ENCODE results near the gene LAMP2. TPM values are rescaled to one million over a fixed set of nuclear protein-coding genes. Genes with fewer than 3 reads are reported as not detected.
A peak's percentile ranks its signal among the peaks of the same experiment; 100 is the strongest.

The LAMP2 gene
- total and polyA plus RNA-seq, 9 of the 15 experiments (the other 6 are each of a cell fraction or from before 2014, with no cell fraction given), result 22.3 to 77.7 (median 48.6) TPM

DNA sequence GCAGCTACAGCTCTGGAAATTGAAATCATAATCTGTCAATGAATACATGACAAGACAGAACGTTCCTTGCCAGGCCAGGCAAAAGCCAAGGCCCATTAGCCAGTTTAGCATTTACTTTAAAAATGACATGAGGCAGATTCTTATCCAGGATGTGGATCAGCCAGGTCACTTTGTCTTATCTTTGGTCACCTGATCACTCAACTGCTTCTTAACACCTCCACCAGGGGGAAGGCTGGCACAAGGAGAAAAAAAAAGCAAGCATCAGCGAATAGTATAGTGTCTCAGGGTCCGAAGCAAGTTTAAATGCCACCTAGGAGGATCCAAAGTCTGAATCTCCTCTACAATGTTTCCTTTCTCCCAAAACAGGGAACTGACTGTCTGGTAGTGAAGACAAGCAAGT is 88.4 kb downstream of the LAMP2 start (continued):
- TF ChIP-seq CCAR2 (IDR thresholded peaks at IDR 0.05; ENCODE audit: low read depth, low read length), result no peak
- TF ChIP-seq SMC3 (conservative IDR thresholded peaks at IDR 0.05; ENCODE audit: insufficient read depth, low read depth, low read length), result 0 out of 2 replicates have a peak, but pooled peaks have one; percentile 16
- no peak for TF ChIP-seq STAT5B (CRISPR knock-in tag; IDR thresholded peaks at IDR 0.05)
- TF ChIP-seq MAX (CRISPR knock-in tag; IDR thresholded peaks at IDR 0.05), result no peak
- TF ChIP-seq TAL1 (IDR thresholded peaks at IDR 0.05), result no peak
- TF ChIP-seq BCL6 (CRISPR knock-in tag; IDR thresholded peaks at IDR 0.05), result no peak
- TF ChIP-seq ZNF766 (CRISPR knock-in tag; conservative IDR thresholded peaks at IDR 0.05), result no peak
- TF ChIP-seq TAF7 (tag; IDR thresholded peaks at IDR 0.05), result no peak

GRCh38 chrX:120379937-120380681 is 89.0 kb downstream of the LAMP2 start:
- DNase-seq (ENCODE audit: extremely low read depth in 1 of 4, low spot score in 3 of 4) (no peak), ATAC-seq (no peak), FAIRE-seq (no peak)
- Histone ChIP-seq H3K27ac (ENCODE audit: extremely low read depth, low read depth, low read length) (no peak overlapping the region), H3K9me1 (ENCODE audit: control insufficient read depth, insufficient read depth, low read length) (no peaks in the 10 kb centered on the region), H3K79me2 (ENCODE audit: control insufficient read depth, insufficient read depth, low read length) (no peaks in the 10 kb centered on the region), H3K9ac (ENCODE audit: insufficient read depth in 1 of 2, low read depth in 2 of 2, low read length in 2 of 2) (no peak overlapping the region), H3K4me3 (no peak overlapping the region), H3K36me3 (ENCODE audit: control insufficient read depth, insufficient read depth, low read length) (no peaks in the 10 kb centered on the region), H3K4me2 (ENCODE audit: insufficient read depth, low read length) (no peak overlapping the region), H3K4me1 (replicated peaks in 1 of 2; ENCODE audit: control insufficient read depth in 2 of 2, insufficient read depth in 2 of 2, low read length in 2 of 2) (no peaks in the 10 kb centered on the region), H3K9me3 (replicated peaks; ENCODE audit: control insufficient read depth, insufficient read depth, low read depth, low read length) (no peaks in the 10 kb centered on the region), H4K20me1 (replicated peaks; ENCODE audit: control insufficient read depth, insufficient read depth, low read length) (no peaks in the 10 kb centered on the region), H2AFZ (ENCODE audit: low read depth, low read length) (no peak overlapping the region), H3K27me3 (ENCODE audit: control insufficient read depth in 2 of 2, insufficient read depth in 2 of 2, low read length in 2 of 2) (peaks cover 0 to 7% of the 10 kb centered on the region in 2 experiments; a peak in 1 of 5 replicates)
- CTCF ChIA-PET (ENCODE audit: low intra/inter-chr PET ratio), result interaction anchor here (0.8 to 1.2 kb wide), 2 partner anchors 9 to 95 kb away, joined by 3 to 5 read pairs; no protein-coding TSS in a partner anchor
- in situ Hi-C loops (cut with MboI), result no loop called here
- 9% methylated on average over 6 of the region's 6 CpGs for whole genome bisulfite sequencing (ENCODE audit: insufficient coverage, low coverage, missing lambda C conversion rate)
- intact Hi-C loops (cut with micrococcal nuclease), result loop anchor here (5.0 kb wide), 1 partner anchor 97 kb away; no protein-coding TSS in a partner anchor
- no TSS peak for BruUV-seq (replicated peaks)
- POLR2A ChIA-PET, result interaction anchor here (0.7 kb wide), 1 partner anchor 89 kb away, joined by 3 read pairs; the partner anchor contains the start of gene LAMP2
- no peak for TF ChIP-seq THRAP3 (IDR thresholded peaks at IDR 0.05; ENCODE audit: borderline replicate concordance)
- no peak for TF ChIP-seq SREBF1 (IDR thresholded peaks at IDR 0.05; ENCODE audit: borderline replicate concordance, low read depth, low read length)
- TF ChIP-seq, protein P1, sequence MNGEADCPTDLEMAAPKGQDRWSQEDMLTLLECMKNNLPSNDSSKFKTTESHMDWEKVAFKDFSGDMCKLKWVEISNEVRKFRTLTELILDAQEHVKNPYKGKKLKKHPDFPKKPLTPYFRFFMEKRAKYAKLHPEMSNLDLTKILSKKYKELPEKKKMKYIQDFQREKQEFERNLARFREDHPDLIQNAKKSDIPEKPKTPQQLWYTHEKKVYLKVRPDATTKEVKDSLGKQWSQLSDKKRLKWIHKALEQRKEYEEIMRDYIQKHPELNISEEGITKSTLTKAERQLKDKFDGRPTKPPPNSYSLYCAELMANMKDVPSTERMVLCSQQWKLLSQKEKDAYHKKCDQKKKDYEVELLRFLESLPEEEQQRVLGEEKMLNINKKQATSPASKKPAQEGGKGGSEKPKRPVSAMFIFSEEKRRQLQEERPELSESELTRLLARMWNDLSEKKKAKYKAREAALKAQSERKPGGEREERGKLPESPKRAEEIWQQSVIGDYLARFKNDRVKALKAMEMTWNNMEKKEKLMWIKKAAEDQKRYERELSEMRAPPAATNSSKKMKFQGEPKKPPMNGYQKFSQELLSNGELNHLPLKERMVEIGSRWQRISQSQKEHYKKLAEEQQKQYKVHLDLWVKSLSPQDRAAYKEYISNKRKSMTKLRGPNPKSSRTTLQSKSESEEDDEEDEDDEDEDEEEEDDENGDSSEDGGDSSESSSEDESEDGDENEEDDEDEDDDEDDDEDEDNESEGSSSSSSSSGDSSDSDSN (IDR thresholded peaks at IDR 0.05; ENCODE audit: borderline replicate concordance in 1 of 2, low read depth in 2 of 2, low read length in 2 of 2), result no peak
- no peak for TF ChIP-seq TCF7L2 (IDR thresholded peaks at IDR 0.05; ENCODE audit: low read depth, low read length)
- no peak for TF ChIP-seq HINFP (tag; conservative IDR thresholded peaks at IDR 0.05; ENCODE audit: low read depth)
- no peak for TF ChIP-seq ZNF143 (CRISPR knock-in tag; IDR thresholded peaks at IDR 0.05)
- no peak for TF ChIP-seq L3MBTL2 (IDR thresholded peaks at IDR 0.05)

Measured in K562 (cell line).